NCI-H2227 (cell line): Measurements from ENCODE around the gene SPATA13.

Experiments
- DNase-seq: peaks from one replicate; lab custom pipeline; 2025; ENCODE audit not compliant: unreplicated experiment; lab: John Stamatoyannopoulos, UW

SPATA13 gene

GRCh38 chr13:24166561-24166960 is 6.0 kb downstream of the SPATA13 start:
- DNase-seq = no peak

- DNase-seq = no peak
These were observed 7.3 kb downstream of the SPATA13 start for GRCh38 chr13:24167666-24168391.

GRCh38 chr13:24168392-24168750 is 7.9 kb downstream of the SPATA13 start:
- no peak for DNase-seq

GRCh38 chr13:24168979-24169378 is 8.5 kb downstream of the SPATA13 start:
- DNase-seq = no peak

GRCh38 chr13:24172071-24172470 is 11.6 kb downstream of the SPATA13 start:
- DNase-seq = no peak

- DNase-seq = no peak
These were observed 13.3 kb downstream of the SPATA13 start for GRCh38 chr13:24173795-24174194.

DNA sequence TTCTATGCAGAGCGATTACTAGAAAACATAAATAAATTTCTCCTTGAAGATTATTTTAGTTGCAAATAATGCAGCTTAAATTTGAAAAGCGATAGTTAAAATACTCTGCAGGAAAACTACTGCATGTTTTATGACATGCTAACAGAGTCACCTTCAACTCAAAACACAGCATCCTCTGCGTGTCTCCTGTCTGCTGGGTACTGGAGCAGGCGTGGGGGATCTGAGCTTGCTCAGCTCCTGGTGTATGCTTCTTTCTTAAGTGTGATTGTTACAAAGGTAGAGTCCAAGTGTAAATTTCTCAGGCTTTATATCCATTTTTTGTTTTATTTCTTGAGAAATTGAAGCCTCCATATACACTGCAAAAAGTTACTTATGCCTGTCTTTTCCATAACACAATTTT is 15.3 kb downstream of the SPATA13 start:
- no peak for DNase-seq

DNA sequence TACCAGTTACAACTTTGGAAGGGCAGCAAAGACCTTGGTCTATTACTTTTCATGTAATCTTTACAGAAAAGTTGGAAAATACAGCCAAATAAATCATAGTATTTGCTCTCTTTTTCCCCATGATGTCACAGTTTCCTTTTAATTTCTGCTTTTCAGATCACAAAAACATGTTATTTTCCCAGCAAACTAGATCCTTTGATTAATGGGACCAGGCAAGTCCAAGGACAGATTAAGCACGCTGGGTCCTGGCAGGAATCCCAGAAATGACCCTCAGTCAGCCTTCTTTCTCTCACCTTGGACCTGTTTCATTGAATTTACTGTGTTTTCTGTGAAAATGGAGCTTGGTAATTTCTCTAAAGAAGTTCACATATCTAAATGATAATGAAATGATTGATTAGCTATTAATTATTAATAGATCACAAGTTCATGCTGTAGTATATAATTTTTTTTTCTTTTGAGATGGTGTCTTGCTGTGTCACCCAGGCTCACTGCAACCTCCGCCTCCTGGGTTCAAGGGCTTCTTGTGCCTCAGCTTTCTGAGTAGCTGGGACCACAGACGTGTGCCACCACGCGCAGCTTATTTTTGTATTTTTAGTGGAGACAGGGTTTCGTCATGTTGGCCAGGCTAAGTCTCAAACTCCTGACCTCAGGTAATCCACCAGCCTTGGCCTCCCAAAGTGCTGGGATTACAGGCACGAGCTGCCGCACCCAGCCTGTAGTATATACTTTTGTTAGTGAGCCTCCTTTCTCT is 16.0 kb downstream of the SPATA13 start:
- peak; percentile 29 for DNase-seq

DNA sequence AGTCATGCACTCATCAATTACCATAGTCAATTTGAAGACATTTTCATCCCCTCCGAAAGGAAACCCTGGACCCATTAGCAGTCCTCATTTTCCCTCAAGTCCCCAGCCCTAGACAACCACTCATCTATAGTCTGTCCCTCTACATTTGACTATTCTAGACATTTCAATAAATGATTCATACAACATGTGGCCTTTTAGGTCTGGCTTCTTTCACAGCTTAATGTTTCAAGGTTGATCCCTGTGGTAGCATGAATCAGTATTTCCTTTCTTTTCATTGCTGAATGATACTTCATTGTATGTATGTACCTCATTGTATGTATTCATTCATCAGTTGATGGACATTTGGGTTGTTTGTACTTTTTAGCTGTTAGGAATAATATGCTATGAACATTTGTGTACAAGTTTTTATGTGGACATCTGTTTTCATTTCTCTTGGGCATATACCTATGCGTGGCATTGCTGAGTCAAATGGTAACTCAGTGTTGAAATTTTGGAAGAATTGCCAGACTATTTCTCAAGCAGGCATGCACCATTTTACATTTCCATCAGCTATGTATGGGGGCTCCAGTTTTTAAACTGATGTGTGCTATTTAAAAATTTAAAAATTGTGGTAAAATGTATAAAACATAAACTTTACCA is 18.4 kb downstream of the SPATA13 start:
- DNase-seq = no peak

- DNase-seq = no peak
These were observed 18.9 kb downstream of the SPATA13 start for GRCh38 chr13:24179486-24179850.

DNA sequence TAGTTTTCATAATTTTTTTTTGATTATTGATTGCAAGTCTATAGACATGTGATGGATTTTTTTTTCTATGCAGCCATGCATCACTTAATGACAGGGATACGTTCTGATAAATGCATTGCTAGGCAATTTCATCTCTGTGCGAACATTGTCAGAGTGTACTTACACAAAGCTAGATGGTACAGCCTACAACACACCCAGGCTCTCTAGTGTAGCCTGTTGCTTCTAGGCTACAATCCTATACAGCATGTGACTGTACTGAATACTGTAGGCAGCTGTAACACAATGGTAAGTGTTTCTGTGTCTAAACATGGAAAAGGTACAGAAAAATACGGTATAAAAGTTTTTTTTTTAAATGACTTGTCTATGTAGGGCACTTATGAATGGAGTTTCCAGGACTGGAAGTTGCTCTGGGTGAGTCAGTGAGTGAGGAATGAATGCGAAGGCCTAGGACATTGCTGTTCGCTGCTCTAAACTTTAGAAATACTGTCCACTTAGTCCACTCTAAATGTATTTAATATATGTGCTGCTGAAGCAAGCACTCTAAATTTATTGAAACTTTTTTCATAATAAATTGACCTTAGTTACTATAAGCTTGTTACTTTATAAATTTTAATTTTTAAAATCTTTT is 20.3 kb downstream of the SPATA13 start:
- DNase-seq = no peak

DNA sequence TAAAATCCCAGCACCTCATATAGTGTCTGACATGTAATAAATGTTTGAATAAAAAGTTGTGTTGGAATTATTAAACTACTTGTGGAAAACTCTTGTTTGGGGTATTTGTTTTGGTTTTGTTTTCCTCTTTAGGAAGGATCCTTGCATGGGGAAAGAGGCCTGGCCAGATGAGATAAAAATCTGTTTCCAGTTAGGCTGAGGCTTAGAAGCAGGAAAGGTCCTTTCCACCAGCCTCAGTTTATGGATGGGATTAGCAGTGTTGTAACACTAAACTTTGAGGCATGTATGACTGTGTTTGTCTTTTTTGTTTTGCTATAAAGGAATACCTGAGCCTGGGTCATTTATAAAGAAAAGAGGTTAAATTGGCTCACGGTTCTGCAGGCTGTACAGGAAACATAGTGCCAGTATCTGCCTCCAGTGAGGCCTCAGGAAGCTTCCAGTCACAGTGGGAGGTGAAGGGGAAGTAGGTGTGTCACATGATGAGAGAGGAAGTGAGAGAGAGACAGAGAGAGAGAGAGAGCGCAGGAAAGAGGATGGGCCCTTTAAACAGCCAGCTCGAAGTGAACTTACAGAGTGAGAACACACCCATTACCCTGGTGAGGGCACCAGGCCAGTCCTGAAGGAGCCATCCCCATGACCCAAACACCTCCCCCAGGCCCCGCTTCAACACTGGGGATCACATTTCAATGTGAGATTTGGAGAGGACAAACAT is 21.6 kb downstream of the SPATA13 start:
- DNase-seq = no peak

DNA sequence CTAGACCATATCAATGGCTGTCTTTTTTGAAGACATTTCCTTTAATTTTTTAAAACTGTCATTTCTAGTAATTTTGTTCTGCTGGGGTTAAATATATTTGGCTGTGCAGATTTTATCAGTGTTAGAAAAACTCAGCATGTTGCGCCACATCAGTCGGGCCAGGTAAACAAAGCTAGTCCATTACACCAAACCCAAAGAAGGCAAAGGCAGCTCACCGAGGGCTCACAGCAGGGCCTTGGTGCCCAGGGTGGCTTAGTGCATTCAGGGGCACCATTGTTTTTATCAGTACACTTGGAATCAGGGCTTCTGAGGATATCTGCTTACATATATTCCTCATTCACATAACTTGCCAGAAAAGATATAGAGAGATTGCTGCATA is 22.2 kb downstream of the SPATA13 start:
- DNase-seq = no peak

GRCh38 chr13:24183741-24184182 is 23.2 kb downstream of the SPATA13 start:
- DNase-seq = no peak

- DNase-seq = no peak
These were observed 23.8 kb downstream of the SPATA13 start for GRCh38 chr13:24184265-24184841.

DNA sequence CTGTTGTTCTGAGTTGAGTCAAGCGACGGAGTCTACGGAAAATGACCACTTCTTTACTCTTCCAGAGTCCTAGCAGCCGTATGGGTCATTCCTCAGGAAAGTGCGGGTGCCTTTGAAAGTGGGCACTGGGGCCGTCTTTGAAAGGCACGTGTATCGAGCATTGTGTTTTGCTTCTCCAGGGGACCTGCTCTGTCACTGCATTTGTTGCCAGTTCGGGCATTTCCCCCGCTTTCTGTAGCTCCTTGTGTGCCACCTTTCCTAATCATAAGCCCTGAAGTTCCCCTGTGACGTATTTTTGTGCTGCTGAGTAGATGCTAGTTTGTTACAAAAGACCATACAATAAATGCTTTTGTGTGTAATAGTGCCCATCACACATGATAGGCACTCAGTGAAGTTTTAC is 24.4 kb downstream of the SPATA13 start:
- no peak for DNase-seq

DNA sequence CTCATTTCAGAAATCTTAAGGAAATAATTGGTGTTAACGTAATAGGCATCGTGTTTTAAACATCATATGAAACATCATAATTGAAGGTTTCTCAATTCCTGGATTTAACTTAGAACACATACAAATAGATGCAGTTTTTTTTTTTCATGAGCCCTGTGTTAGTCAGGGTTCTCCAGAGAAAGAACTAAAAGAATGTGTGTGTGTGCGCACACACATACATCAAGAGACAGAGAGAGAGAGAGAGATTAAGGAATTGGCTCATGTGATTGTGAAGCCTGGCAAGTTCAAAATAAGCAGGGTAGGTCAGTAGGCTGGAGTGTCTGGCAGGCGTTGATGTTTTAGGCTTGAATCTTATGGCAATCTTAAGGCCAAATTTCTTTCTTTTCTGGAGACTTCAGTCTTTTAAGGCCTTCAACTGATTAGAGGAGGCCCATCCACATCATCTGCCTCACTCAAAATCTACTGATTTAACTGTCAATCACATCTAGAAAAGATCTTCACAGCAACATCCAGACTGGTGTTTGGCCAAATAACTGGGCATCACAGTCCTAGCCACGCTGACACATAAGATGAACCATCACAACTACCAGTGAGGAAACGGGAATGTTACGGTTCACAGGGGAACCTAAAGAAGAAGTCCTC is 25.2 kb downstream of the SPATA13 start:
- no peak for DNase-seq

- no peak for DNase-seq
These were observed 26.7 kb downstream of the SPATA13 start for GRCh38 chr13:24187185-24187584.

DNA sequence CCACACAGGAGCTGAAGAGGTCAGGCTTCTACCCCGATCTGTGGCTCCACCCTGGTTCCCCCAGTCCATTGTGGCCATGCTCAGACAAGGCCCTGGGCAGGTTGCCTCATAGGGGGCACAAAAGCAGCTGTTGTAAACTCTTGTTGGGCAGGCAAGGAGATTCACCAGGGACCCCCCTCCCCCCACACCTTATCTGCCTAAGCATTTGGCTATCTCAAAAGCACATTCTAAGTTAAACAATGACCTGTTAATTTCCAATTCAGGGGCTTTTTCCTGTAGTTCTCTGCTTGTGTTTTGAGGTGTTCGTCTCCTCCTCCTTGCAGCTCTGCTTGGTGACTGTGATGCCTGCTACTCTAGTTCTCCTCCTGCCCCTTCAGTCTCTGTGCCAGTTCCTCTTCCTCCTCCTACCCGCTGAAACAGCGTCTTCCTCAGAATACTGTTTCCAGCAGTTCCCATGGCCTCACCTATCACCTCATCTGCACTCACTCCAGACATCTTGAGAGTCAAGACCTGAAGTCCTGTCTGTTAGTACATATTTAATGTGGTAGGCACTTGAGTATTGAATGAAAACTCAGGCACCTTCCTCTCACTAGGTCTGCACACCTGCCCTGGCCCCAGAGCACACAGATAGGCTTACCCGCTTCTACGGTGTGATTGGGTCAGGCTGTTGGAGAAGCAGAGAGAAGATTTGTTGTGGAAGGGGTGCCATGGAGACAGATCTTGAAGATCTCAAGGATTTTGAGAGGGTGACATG is 31.7 kb downstream of the SPATA13 start:
- DNase-seq = no peak

DNA sequence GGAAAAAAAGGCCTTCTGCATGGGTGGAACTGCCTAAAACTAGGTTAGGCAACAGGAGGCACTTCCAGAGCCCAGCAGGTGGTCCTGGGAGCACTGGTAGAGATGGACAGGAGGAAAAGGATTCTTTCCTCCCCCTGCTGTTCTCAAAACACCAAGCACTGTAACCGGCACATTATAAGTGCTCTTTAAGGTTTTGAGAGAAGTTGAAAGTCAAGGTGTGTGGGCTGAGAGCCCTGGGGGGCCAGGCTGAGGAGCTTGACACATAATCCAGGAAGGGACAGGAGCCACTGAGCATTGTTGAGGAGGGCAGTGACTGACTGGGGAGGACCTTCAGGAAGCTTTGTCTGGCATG is 32.3 kb downstream of the SPATA13 start:
- DNase-seq = no peak
